ENCODE measurements around the gene ORAI3. TPM values are rescaled to one million over a fixed set of nuclear protein-coding genes. Genes with fewer than 3 reads are reported as not detected.

Gene ORAI3
- total and polyA plus RNA-seq, 2 of the 13 experiments (the other 11 are each of a cell fraction or from before 2014, with no cell fraction given), result 11.4 to 32.0 TPM

DNA sequence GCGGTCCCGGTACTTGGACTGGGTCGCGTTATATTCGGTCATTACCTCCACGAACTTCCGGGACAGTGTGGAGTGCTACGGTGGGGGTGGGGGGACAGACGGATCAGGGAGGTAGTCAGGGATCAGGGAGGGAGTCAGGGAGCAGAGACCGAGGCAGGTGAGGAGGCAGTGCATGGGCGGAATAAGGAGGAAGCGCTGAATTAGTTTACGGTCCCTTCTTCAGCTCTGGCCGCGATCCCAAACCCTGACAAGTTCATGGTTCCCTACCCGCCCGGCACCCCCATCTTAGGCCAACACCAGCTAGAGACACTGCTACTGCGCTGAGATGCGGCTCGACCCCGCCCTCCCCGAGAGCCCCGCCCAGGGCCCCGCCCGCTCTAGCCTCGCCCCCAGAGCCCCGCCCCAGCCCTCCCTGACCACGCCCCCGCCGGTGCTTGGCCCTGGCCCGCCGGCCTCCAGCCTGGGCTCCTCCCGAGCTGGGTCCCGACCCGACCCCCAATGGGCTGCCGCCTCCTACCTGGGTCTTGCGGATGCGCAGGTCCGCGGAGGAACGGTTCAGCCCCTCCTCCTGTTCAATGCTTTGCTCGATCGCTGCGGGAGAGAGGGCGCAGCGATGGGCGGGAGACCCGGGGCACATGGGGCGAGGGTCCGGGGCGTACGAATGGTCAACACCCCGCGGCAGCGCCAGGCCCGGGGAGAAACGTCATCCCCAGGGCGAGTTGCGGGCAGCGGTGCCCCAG lies 48.3 kb downstream of the ORAI3 start (continued):
- TF ChIP-seq, protein P1, sequence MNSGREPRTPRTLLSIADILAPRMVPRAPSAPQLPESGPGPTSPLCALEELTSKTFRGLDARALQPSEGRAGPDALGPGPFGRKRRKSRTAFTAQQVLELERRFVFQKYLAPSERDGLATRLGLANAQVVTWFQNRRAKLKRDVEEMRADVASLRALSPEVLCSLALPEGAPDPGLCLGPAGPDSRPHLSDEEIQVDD (CRISPR knock-in tag; IDR thresholded peaks at IDR 0.05; ENCODE audit: borderline replicate concordance), result peak; percentile 31; the same call in 1 of the 2 replicates
- TF ChIP-seq KAT7 (CRISPR knock-in tag; IDR thresholded peaks at IDR 0.05; ENCODE audit: borderline replicate concordance) (peak; percentile 75), ZNF121 (CRISPR knock-in tag; IDR thresholded peaks at IDR 0.05) (no peak; the same call in 1 of the 2 replicates), SNAPC2 (CRISPR knock-in tag; IDR thresholded peaks at IDR 0.05) (no peak; the same call in 1 of the 2 replicates), POGZ (CRISPR knock-in tag; IDR thresholded peaks at IDR 0.05) (peak; percentile 74; the same call in 1 of the 2 replicates), ZNF431 (CRISPR knock-in tag; IDR thresholded peaks at IDR 0.05; ENCODE audit: borderline replicate concordance, low read depth) (no peak), HNRNPH1 (optimal IDR thresholded peaks at IDR 0.05; ENCODE audit: low read depth, low read length) (no peak), RARG (CRISPR knock-in tag; IDR thresholded peaks at IDR 0.05; ENCODE audit: low read depth) (no peak), ZNF7 (CRISPR knock-in tag; IDR thresholded peaks at IDR 0.05) (0 out of 2 replicates have a peak, but pooled peaks have one; percentile 5), SRSF9 (IDR thresholded peaks at IDR 0.05; ENCODE audit: borderline replicate concordance, insufficient read depth, low read depth, low read length, poor library complexity, severe bottlenecking) (no peak), RAD51 (IDR thresholded peaks at IDR 0.05; ENCODE audit: borderline replicate concordance) (no peak), ZNF558 (CRISPR knock-in tag; IDR thresholded peaks at IDR 0.05; ENCODE audit: borderline replicate concordance) (no peak), MEIS1 (CRISPR knock-in tag; IDR thresholded peaks at IDR 0.05; ENCODE audit: borderline replicate concordance) (peak; percentile 18), DMAP1 (CRISPR knock-in tag; IDR thresholded peaks at IDR 0.05) (peak; percentile 57), MXI1 (IDR thresholded peaks at IDR 0.05; ENCODE audit: borderline replicate concordance, low read depth, low read length) (0 out of 3 replicates have a peak, but pooled peaks have one; percentile 43), HNRNPK (IDR thresholded peaks at IDR 0.05; ENCODE audit: low read depth, low read length, poor library complexity, severe bottlenecking) (no peak)
- TF ChIP-seq, protein P2, sequence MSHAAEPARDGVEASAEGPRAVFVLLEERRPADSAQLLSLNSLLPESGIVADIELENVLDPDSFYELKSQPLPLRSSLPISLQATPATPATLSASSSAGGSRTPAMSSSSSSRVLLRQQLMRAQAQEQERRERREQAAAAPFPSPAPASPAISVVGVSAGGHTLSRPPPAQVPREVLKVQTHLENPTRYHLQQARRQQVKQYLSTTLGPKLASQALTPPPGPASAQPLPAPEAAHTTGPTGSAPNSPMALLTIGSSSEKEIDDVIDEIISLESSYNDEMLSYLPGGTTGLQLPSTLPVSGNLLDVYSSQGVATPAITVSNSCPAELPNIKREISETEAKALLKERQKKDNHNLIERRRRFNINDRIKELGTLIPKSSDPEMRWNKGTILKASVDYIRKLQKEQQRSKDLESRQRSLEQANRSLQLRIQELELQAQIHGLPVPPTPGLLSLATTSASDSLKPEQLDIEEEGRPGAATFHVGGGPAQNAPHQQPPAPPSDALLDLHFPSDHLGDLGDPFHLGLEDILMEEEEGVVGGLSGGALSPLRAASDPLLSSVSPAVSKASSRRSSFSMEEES (CRISPR knock-in tag; IDR thresholded peaks at IDR 0.05), result 0 out of 2 replicates have a peak, but pooled peaks have one; percentile 34
- TF ChIP-seq, protein P3, sequence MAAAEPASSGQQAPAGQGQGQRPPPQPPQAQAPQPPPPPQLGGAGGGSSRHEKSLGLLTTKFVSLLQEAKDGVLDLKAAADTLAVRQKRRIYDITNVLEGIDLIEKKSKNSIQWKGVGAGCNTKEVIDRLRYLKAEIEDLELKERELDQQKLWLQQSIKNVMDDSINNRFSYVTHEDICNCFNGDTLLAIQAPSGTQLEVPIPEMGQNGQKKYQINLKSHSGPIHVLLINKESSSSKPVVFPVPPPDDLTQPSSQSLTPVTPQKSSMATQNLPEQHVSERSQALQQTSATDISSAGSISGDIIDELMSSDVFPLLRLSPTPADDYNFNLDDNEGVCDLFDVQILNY (CRISPR knock-in tag; conservative IDR thresholded peaks at IDR 0.05), result no peak
- TF ChIP-seq, protein P4, sequence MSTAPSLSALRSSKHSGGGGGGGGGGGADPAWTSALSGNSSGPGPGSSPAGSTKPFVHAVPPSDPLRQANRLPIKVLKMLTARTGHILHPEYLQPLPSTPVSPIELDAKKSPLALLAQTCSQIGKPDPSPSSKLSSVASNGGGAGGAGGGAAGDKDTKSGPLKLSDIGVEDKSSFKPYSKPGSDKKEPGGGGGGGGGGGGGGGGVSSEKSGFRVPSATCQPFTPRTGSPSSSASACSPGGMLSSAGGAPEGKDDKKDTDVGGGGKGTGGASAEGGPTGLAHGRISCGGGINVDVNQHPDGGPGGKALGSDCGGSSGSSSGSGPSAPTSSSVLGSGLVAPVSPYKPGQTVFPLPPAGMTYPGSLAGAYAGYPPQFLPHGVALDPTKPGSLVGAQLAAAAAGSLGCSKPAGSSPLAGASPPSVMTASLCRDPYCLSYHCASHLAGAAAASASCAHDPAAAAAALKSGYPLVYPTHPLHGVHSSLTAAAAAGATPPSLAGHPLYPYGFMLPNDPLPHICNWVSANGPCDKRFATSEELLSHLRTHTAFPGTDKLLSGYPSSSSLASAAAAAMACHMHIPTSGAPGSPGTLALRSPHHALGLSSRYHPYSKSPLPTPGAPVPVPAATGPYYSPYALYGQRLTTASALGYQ (CRISPR knock-in tag; IDR thresholded peaks at IDR 0.05), result no peak
- TF ChIP-seq, protein P5, sequence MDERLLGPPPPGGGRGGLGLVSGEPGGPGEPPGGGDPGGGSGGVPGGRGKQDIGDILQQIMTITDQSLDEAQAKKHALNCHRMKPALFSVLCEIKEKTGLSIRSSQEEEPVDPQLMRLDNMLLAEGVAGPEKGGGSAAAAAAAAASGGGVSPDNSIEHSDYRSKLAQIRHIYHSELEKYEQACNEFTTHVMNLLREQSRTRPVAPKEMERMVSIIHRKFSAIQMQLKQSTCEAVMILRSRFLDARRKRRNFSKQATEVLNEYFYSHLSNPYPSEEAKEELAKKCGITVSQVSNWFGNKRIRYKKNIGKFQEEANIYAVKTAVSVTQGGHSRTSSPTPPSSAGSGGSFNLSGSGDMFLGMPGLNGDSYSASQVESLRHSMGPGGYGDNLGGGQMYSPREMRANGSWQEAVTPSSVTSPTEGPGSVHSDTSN (CRISPR knock-in tag; IDR thresholded peaks at IDR 0.05), result no peak
